ENCODE measurements around the gene DGKI.

Gene DGKI

GRCh38 chr7:137692399-137692798 is 154.4 kb downstream of the DGKI start:
- no peak overlapping the region for H3K4me3 ChIP-seq (ENCODE audit: low read length)
- H3K9me3 ChIP-seq (ENCODE audit: control insufficient read depth, insufficient read depth, low read length) = no peaks in the 10 kb centered on the region
- no peaks in the 10 kb centered on the region for H3K27me3 ChIP-seq (ENCODE audit: control insufficient read depth, insufficient read depth, low read length)
- H3K27ac ChIP-seq (ENCODE audit: low read length) = no peak overlapping the region
- no peaks in the 10 kb centered on the region for H3K4me1 ChIP-seq (ENCODE audit: control insufficient read depth, insufficient read depth, low read length)
- WGBS (ENCODE audit: insufficient coverage, insufficient read length) = no CpG with 5 or more reads among the region's 4 CpGs
- no peaks in the 10 kb centered on the region for H3K36me3 ChIP-seq (ENCODE audit: control insufficient read depth, insufficient read depth, low read length)
- DNase-seq (ENCODE audit: low read depth, low spot score) = no peak

- no CpG with 5 or more reads among the region's 3 CpGs for WGBS (ENCODE audit: insufficient coverage, insufficient read length)
These were observed 155.2 kb downstream of the DGKI start for GRCh38 chr7:137691566-137691965.

GRCh38 chr7:137690635-137691034 is 156.1 kb downstream of the DGKI start:
- no CpG with 5 or more reads among the region's 4 CpGs for WGBS (ENCODE audit: insufficient coverage, insufficient read length)
- no peaks in the 10 kb centered on the region for H3K36me3 ChIP-seq (ENCODE audit: control insufficient read depth, insufficient read depth, low read length)
- no peak overlapping the region for H3K27ac ChIP-seq (ENCODE audit: low read length)
- no peaks in the 10 kb centered on the region for H3K27me3 ChIP-seq (ENCODE audit: control insufficient read depth, insufficient read depth, low read length)
- no peaks in the 10 kb centered on the region for H3K4me1 ChIP-seq (ENCODE audit: control insufficient read depth, insufficient read depth, low read length)
- H3K4me3 ChIP-seq (ENCODE audit: low read length) = no peak overlapping the region
- H3K9me3 ChIP-seq (ENCODE audit: control insufficient read depth, insufficient read depth, low read length) = no peaks in the 10 kb centered on the region
- no peak for DNase-seq (ENCODE audit: low read depth, low spot score)

More at GRCh38 chr7:137691566-137691965, 155.2 kb downstream of the DGKI start:
- no peaks in the 10 kb centered on the region for H3K36me3 ChIP-seq (ENCODE audit: control insufficient read depth, insufficient read depth, low read length)
- H3K27ac ChIP-seq (ENCODE audit: low read length) = no peak overlapping the region
- no peaks in the 10 kb centered on the region for H3K9me3 ChIP-seq (ENCODE audit: control insufficient read depth, insufficient read depth, low read length)
- H3K27me3 ChIP-seq (ENCODE audit: control insufficient read depth, insufficient read depth, low read length) = no peaks in the 10 kb centered on the region
- H3K4me1 ChIP-seq (ENCODE audit: control insufficient read depth, insufficient read depth, low read length) = no peaks in the 10 kb centered on the region
- no peak for DNase-seq (ENCODE audit: low read depth, low spot score)
- H3K4me3 ChIP-seq (ENCODE audit: low read length) = no peak overlapping the region

GRCh38 chr7:137689761-137690160 is 157.0 kb downstream of the DGKI start:
- Histone ChIP-seq H3K4me3 (ENCODE audit: low read length) (no peak overlapping the region), H3K36me3 (ENCODE audit: control insufficient read depth, insufficient read depth, low read length) (no peaks in the 10 kb centered on the region), H3K4me1 (ENCODE audit: control insufficient read depth, insufficient read depth, low read length) (no peaks in the 10 kb centered on the region), H3K27ac (ENCODE audit: low read length) (no peak overlapping the region), H3K9me3 (ENCODE audit: control insufficient read depth, insufficient read depth, low read length) (no peaks in the 10 kb centered on the region), H3K27me3 (ENCODE audit: control insufficient read depth, insufficient read depth, low read length) (no peaks in the 10 kb centered on the region)
- DNase-seq (ENCODE audit: low read depth, low spot score) = no peak
- no CpG with 5 or more reads among the region's 2 CpGs for WGBS (ENCODE audit: insufficient coverage, insufficient read length)

GRCh38 chr7:137687556-137688265 is 159.1 kb downstream of the DGKI start:
- no peaks in the 10 kb centered on the region for H3K27me3 ChIP-seq (ENCODE audit: control insufficient read depth, insufficient read depth, low read length)
- H3K9me3 ChIP-seq (ENCODE audit: control insufficient read depth, insufficient read depth, low read length) = no peaks in the 10 kb centered on the region
- WGBS (ENCODE audit: insufficient coverage, insufficient read length) = no CpG with 5 or more reads among the region's 8 CpGs
- no peaks in the 10 kb centered on the region for H3K4me1 ChIP-seq (ENCODE audit: control insufficient read depth, insufficient read depth, low read length)
- no peak overlapping the region for H3K27ac ChIP-seq (ENCODE audit: low read length)
- H3K36me3 ChIP-seq (ENCODE audit: control insufficient read depth, insufficient read depth, low read length) = no peaks in the 10 kb centered on the region
- H3K4me3 ChIP-seq (ENCODE audit: low read length) = no peak overlapping the region
- no peak for DNase-seq (ENCODE audit: low read depth, low spot score)

GRCh38 chr7:137685433-137686164 is 161.2 kb downstream of the DGKI start:
- DNase-seq (ENCODE audit: low read depth, low spot score) = no peak
- WGBS (ENCODE audit: insufficient coverage, insufficient read length) = no CpG with 5 or more reads among the region's 3 CpGs
- no peaks in the 10 kb centered on the region for H3K36me3 ChIP-seq (ENCODE audit: control insufficient read depth, insufficient read depth, low read length)
- no peak overlapping the region for H3K4me3 ChIP-seq (ENCODE audit: low read length)
- no peak overlapping the region for H3K27ac ChIP-seq (ENCODE audit: low read length)
- H3K4me1 ChIP-seq (ENCODE audit: control insufficient read depth, insufficient read depth, low read length) = no peaks in the 10 kb centered on the region; the same call in 1 of the 2 replicates
- no peaks in the 10 kb centered on the region for H3K27me3 ChIP-seq (ENCODE audit: control insufficient read depth, insufficient read depth, low read length)
- no peaks in the 10 kb centered on the region for H3K9me3 ChIP-seq (ENCODE audit: control insufficient read depth, insufficient read depth, low read length)

- H3K4me1 ChIP-seq (ENCODE audit: control insufficient read depth, insufficient read depth, low read length) = no peaks in the 10 kb centered on the region; the same call in 1 of the 2 replicates
- WGBS (ENCODE audit: insufficient coverage, insufficient read length) = no CpG with 5 or more reads among the region's 8 CpGs
- H3K9me3 ChIP-seq (ENCODE audit: control insufficient read depth, insufficient read depth, low read length) = no peaks in the 10 kb centered on the region
These were observed 162.0 kb downstream of the DGKI start for GRCh38 chr7:137684776-137685175.

GRCh38 chr7:137684316-137684715 is 162.5 kb downstream of the DGKI start:
- no peak for DNase-seq (ENCODE audit: low read depth, low spot score)
- no peaks in the 10 kb centered on the region for H3K27me3 ChIP-seq (ENCODE audit: control insufficient read depth, insufficient read depth, low read length)
- no CpG with 5 or more reads among the region's 7 CpGs for WGBS (ENCODE audit: insufficient coverage, insufficient read length)

More at GRCh38 chr7:137684776-137685175, 162.0 kb downstream of the DGKI start:
- H3K27ac ChIP-seq (ENCODE audit: low read length) = no peak overlapping the region
- DNase-seq (ENCODE audit: low read depth, low spot score) = no peak
- H3K4me3 ChIP-seq (ENCODE audit: low read length) = no peak overlapping the region
- no peaks in the 10 kb centered on the region for H3K36me3 ChIP-seq (ENCODE audit: control insufficient read depth, insufficient read depth, low read length)
- no peaks in the 10 kb centered on the region for H3K27me3 ChIP-seq (ENCODE audit: control insufficient read depth, insufficient read depth, low read length)

GRCh38 chr7:137682596-137682995 is 164.2 kb downstream of the DGKI start:
- DNase-seq (ENCODE audit: low read depth, low spot score) = no peak
- no peak overlapping the region for H3K4me3 ChIP-seq (ENCODE audit: low read length)
- no peaks in the 10 kb centered on the region for H3K36me3 ChIP-seq (ENCODE audit: control insufficient read depth, insufficient read depth, low read length)
- H3K27me3 ChIP-seq (ENCODE audit: control insufficient read depth, insufficient read depth, low read length) = no peaks in the 10 kb centered on the region
- no peak overlapping the region for H3K27ac ChIP-seq (ENCODE audit: low read length)
- H3K4me1 ChIP-seq (ENCODE audit: control insufficient read depth, insufficient read depth, low read length) = no peaks in the 10 kb centered on the region; the same call in 1 of the 2 replicates
- H3K9me3 ChIP-seq (ENCODE audit: control insufficient read depth, insufficient read depth, low read length) = no peaks in the 10 kb centered on the region

More at GRCh38 chr7:137684316-137684715, 162.5 kb downstream of the DGKI start:
- Histone ChIP-seq H3K27ac (ENCODE audit: low read length) (no peak overlapping the region), H3K36me3 (ENCODE audit: control insufficient read depth, insufficient read depth, low read length) (no peaks in the 10 kb centered on the region), H3K9me3 (ENCODE audit: control insufficient read depth, insufficient read depth, low read length) (no peaks in the 10 kb centered on the region), H3K4me3 (ENCODE audit: low read length) (no peak overlapping the region), H3K4me1 (ENCODE audit: control insufficient read depth, insufficient read depth, low read length) (no peaks in the 10 kb centered on the region; the same call in 1 of the 2 replicates)

- Histone ChIP-seq H3K4me3 (ENCODE audit: low read length) (no peak overlapping the region), H3K9me3 (ENCODE audit: control insufficient read depth, insufficient read depth, low read length) (no peaks in the 10 kb centered on the region), H3K4me1 (ENCODE audit: control insufficient read depth, insufficient read depth, low read length) (no peaks in the 10 kb centered on the region; the same call in 1 of the 2 replicates), H3K27ac (ENCODE audit: low read length) (no peak overlapping the region), H3K36me3 (ENCODE audit: control insufficient read depth, insufficient read depth, low read length) (no peaks in the 10 kb centered on the region), H3K27me3 (ENCODE audit: control insufficient read depth, insufficient read depth, low read length) (no peaks in the 10 kb centered on the region)
- DNase-seq (ENCODE audit: low read depth, low spot score) = no peak
- WGBS (ENCODE audit: insufficient coverage, insufficient read length) = no CpG with 5 or more reads among the region's 7 CpGs
These were observed 164.9 kb downstream of the DGKI start for GRCh38 chr7:137681657-137682562.

Measured in iPS DF 6.9 (cell line).